GM12872 (cell line): ENCODE results near the gene TMEM182.

Experiments used
- CTCF ChIP-seq: IDR thresholded peaks from 3 replicates; pipeline ENCODE4 v1.5.1; 2011; ENCODE audit warnings: low read depth, mild to moderate bottlenecking, low read length, moderate library complexity; ENCODE audit not compliant: insufficient read depth

TMEM182 gene

GRCh38 chr2:102782933-102783332 lies 21.1 kb downstream of the TMEM182 start:
- TF ChIP-seq CTCF = no peak

DNA sequence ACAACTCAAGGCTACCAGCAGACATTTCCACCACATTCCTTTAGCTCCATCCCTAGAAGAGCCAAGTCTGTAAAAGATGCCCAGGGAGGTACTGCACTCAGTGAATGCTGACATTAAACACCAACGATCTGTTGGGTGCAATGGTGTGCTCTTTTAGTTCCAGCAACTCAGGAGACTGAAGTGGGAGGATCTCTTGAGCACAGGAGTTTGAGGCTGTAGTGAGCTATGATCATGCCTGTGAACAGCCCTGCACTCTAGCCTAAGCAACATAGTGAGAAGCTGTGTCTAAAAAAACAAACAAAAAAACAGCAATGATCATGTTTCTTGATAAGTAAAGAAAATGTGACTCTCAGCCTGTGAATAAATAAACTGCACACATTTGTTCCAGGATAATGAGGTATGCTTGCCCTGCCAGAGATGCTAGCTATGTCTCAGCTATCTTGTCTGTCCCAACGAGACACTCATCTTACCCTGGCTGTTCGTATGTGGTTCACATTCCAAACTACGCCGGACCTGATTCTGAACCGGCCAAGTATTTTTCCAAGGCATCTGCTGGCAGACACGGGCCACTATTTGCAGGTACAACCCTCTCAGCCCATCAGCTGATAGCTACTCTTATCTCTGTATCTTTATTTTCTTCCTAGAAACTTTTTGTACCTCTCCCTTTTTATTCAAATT lies 21.8 kb downstream of the TMEM182 start:
- TF ChIP-seq CTCF = no peak

- no peak for TF ChIP-seq CTCF
Measured at GRCh38 chr2:102784940-102785339, 23.1 kb downstream of the TMEM182 start.

DNA sequence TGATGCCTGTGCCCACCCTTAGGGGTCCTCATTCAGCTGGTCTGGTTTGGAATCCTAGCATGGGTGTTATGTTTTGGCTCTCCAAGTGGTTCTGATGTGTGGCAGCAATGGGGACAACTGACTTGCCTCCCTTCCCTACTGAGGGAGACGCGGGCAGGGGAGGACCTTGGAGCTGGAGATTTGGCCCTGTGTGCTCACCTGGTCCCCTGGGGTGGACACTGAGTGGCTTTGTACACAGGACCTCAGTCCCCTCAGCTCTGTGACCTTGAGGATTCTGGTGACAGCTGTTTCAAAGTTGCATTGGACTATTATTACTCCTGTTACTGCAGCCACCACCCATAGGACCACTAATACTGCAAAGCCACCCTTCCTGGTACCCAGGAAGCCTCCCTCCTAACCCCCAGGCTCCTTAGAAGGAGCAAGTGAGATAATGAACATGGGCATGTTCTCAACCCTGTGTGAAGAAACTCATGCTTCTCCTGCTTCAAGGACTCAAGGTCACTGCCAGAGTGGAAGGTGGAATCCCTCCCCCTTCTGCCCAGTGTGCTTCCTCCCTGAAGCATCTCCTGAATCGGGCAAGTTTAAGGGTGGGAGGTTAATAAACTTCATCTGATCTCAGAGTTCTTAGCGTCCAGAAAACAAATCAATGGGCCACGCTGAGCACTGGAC lies 26.5 kb downstream of the TMEM182 start:
- TF ChIP-seq CTCF = no peak

DNA sequence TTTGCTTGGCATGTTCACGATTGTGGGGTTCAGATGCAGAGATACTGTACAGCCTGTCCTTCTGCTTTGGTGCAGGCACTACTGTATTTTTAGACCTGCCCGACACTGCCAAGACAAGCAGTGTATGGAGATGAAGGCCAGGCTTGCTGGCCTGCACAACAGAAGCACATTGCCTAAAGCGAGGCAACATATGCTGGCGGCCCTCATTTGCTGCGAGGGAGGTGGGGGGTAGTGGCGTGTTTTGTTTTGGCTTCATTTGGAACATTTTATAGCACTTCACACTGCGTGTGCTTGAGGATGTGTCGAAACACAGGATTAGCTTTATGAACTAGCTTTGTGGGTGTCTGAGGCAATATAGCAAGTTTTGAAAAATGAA lies 27.0 kb downstream of the TMEM182 start:
- no peak for TF ChIP-seq CTCF

DNA sequence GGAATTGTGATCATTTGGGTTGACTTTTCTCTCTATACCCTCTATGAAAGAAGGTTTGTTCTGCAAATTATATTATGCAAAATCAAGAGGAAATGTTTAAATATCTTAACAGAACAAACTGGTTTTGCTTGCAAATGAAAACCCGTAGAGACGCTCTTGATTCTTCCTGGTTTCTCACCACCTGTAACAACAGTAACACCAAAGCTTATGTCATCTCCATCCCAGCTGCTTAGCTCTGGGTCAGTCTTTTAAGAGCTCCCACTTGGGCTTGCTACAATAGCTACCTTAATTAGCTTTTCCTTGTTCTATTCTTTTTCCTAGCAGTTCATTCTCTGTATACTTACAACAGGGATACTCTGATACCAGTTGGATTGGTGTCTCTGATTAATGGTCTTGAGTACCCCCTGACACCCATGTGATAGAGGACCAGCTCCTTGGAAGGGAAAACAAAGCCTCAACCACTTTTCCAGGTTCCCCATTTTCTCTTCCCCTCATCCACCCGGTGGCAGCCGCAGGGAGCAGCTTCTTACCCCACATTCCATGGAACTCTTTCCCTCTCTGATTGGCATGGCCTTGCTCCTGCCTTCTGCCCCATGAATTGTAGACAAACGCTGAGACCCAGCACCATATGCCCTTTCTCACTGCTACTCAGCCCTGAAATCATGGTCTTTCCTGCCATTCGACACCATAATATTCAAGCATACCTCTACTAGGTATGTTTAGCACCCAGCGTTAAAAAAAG lies 27.7 kb downstream of the TMEM182 start:
- no peak for TF ChIP-seq CTCF

GRCh38 chr2:102790091-102790455 lies 28.2 kb downstream of the TMEM182 start:
- TF ChIP-seq CTCF = no peak
